AG04449 (cell line): Measurements from ENCODE around the gene ULK4.

Experiments used
- CTCF ChIA-PET: fragments of 350-600 bp; formaldehyde crosslinking; extraction: SDS; loops from one replicate; lab custom pipeline; 2021; ENCODE audit warnings: antibody characterized with exemption; lab: Yijun Ruan, JAX
- POLR2A ChIA-PET: fragments of 400-600, 350-600 bp; formaldehyde crosslinking; extraction: SDS; loops from one replicate; lab custom pipeline; 2020; ENCODE audit warnings: antibody characterized with exemption, inconsistent platforms; lab: Yijun Ruan, JAX
- DNase-seq: peaks from one replicate; pipeline ENCODE4 v3.0.0-alpha.2; 2010; ENCODE audit warnings: low read depth, low spot score
- H3K4me3 ChIP-seq: 2 replicates; pipeline ENCODE4 v1.5.1; 2011; ENCODE audit warnings: low read depth, mild to moderate bottlenecking, control low read depth, low read length
- CTCF ChIP-seq: IDR thresholded peaks from one replicate; pipeline ENCODE4 v1.5.1; 2011; ENCODE audit warnings: mild to moderate bottlenecking, moderate library complexity, low read length, control low read depth, inconsistent platforms; ENCODE audit not compliant: insufficient read depth; ENCODE audit errors: missing control alignments

ULK4 gene

GRCh38 chr3:41241800-41242571 lies 719.9 kb downstream of the ULK4 start:
- TF ChIP-seq CTCF = no peak
- no peak for DNase-seq
- ChIA-PET POLR2A (no interaction called here), CTCF (interaction anchor here (1.4 kb wide), 1 partner anchor 474 kb away, joined by 4 read pairs; no protein-coding TSS in a partner anchor)
- no peak overlapping the region for H3K4me3 ChIP-seq

GRCh38 chr3:41241161-41241560 lies 720.7 kb downstream of the ULK4 start:
- TF ChIP-seq CTCF = no peak
- H3K4me3 ChIP-seq = no peak overlapping the region
- POLR2A ChIA-PET = no interaction called here
- no peak for DNase-seq
- CTCF ChIA-PET = interaction anchor here (1.4 kb wide), 1 partner anchor 475 kb away, joined by 4 read pairs; no protein-coding TSS in a partner anchor

- DNase-seq = no peak
- no peak for TF ChIP-seq CTCF
- CTCF ChIA-PET = no interaction called here
- POLR2A ChIA-PET = no interaction called here
- H3K4me3 ChIP-seq = no peak overlapping the region
Measured at GRCh38 chr3:41239587-41239986, 722.3 kb downstream of the ULK4 start.

- POLR2A ChIA-PET = no interaction called here
- no peak overlapping the region for H3K4me3 ChIP-seq
- no peak for DNase-seq
- TF ChIP-seq CTCF = no peak
- CTCF ChIA-PET = no interaction called here
Measured at GRCh38 chr3:41237907-41238306, 724.0 kb downstream of the ULK4 start.

GRCh38 chr3:41236228-41236627 lies 725.7 kb downstream of the ULK4 start:
- no peak for TF ChIP-seq CTCF
- ChIA-PET POLR2A (interaction anchor here (1.1 to 1.3 kb wide), 2 partner anchors 11 to 37 kb away, joined by 3 to 4 read pairs; partner anchors contain the start of gene CTNNB1), CTCF (interaction anchor here (1.5 kb wide), 1 partner anchor 9 kb away, joined by 6 read pairs; no protein-coding TSS in a partner anchor)
- H3K4me3 ChIP-seq = no peak overlapping the region
- no peak for DNase-seq
